Left colon (tissue), 2 donors: ENCODE measurements around the gene SLC25A23. TPM values are rescaled to one million over a fixed set of nuclear protein-coding genes. Genes with fewer than 3 reads are reported as not detected.
"Not testable (repeated sequence)": the region's sequence is repeated elsewhere in the genome, so short reads cannot be mapped to it uniquely, and the experiment has no call there.

Source experiments
- ATAC-seq: fragments of 200-7000 bp; cut with Tn5 transposase; one replicate; pipeline ENCODE4 v1.9.1; 2020; ENCODE audit warnings: mild to moderate bottlenecking, moderate library complexity
- DNase-seq, 2 donors: peaks; one replicate each; pipeline ENCODE4 v3.0.0-alpha.2; 2020
- intact Hi-C, 2 donors: fragments of 100-400 bp; cut with DNase I in 1 of 2; cut with micrococcal nuclease in 1 of 2; formaldehyde crosslinking; loops; one replicate each; pipeline versions ENCODE4 v1.11.2 to v1.14.0; 2022; cut with DNase I, micrococcal nuclease
- total RNA-seq, 2 donors: library from RNA; stranded (reverse); fragmentation: NEBNext Ultra II Directional; extraction: Animal tissue kit (Norgen Biotek cat#: 25700); gene quantifications; one replicate each; pipeline ENCODE4 v1.2.1, GENCODE V29; 2021
- donor health status: DM: no; HTN: no; CAD: no.
- donor health status: DM: yes; HTN: yes; CAD: no.

SLC25A23 gene
- total RNA-seq, 2 donors from 2014 or later, result 126 to 163 TPM

GRCh38 chr19:6414793-6415590 lies 44.6 kb downstream of the SLC25A23 start:
- intact Hi-C loops, result no loop called here
- ATAC-seq (no peak), DNase-seq (no peak)

- DNase-seq, result no peak
- intact Hi-C loops, result no loop called here
- ATAC-seq, result no peak
Observed at GRCh38 chr19:6413721-6414643, 45.6 kb downstream of the SLC25A23 start.

GRCh38 chr19:6413291-6413690 lies 46.3 kb downstream of the SLC25A23 start:
- intact Hi-C loops, result no loop called here
- ATAC-seq (no peak), DNase-seq (no peak)

DNA sequence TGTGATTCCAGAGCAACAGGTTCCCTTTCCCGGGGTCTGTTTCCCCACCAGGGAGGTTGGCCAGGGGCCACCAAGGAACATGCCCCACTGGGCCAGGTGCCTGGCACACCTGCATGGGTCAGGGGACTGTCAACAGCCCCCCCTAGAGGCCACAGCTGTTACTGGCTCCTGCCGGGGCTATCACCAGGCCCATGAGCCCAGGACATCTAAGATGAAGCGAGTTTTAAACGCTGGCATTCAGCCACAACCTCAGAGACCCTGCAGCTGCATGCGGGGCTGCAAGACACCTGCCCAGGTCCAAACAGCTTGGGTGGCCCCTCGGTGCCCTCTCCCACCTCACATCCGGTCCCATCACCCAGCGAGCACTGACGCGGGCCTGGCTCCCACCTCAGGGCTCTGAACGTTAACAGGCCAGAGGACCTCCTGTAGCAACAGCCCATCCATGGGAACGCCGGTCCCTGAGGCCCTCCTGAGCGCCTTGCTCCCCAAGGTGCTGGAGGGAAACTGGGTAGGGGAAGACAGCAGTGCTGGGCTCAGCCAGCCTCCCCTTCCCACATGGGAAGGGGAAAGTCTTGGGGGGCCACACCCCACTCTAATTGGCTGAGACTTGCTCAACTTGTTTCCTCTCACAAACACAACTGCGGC lies 47.0 kb downstream of the SLC25A23 start:
- DNase-seq (peak; percentile 46 to 74), ATAC-seq (peak; percentile 88)
- intact Hi-C loops, result no loop called here

- no peak for DNase-seq
- intact Hi-C loops, result no loop called here
- no peak for ATAC-seq
Observed at GRCh38 chr19:6412061-6412446, 47.5 kb downstream of the SLC25A23 start.

DNA sequence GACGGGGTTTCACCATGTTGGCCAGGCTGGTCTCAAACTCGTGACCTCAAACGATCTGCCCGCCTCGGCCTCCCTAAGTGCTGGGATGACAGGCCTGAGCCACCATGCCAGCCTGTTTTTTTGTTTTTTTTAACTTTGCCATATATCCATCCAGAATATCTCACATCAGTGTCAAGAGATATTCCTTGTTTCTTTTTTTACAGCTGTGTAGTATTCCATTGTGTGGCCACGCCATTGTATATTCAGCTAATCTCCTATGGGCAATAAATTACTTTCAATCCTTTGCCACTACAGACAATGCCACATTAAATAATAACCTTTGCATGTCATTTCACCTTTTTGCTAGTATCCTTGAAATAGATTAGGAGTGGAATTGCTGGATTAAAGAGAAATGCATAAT lies 50.2 kb downstream of the SLC25A23 start:
- DNase-seq (no peak), ATAC-seq (no peak)
- intact Hi-C loops, result no loop called here

DNA sequence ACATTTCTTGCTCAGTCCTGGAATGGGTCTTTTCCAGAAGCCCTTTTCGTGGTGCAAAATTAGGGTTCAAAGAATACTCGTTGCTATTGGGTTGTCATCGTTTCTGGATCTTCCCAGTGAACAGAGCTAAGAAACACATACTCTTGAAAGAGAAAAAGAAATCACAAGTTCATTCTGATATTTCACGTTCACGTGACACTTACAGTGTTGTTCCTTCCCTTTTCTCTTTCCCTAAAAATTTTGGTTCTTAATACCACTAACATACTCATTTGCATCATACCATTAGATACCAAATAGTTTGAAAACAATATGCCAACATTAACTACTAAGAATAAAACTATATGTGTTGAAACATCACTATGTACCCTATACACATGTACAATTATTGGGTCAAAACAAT lies 53.2 kb downstream of the SLC25A23 start:
- intact Hi-C loops, result no loop called here
- DNase-seq (no peak), ATAC-seq (no peak)

DNA sequence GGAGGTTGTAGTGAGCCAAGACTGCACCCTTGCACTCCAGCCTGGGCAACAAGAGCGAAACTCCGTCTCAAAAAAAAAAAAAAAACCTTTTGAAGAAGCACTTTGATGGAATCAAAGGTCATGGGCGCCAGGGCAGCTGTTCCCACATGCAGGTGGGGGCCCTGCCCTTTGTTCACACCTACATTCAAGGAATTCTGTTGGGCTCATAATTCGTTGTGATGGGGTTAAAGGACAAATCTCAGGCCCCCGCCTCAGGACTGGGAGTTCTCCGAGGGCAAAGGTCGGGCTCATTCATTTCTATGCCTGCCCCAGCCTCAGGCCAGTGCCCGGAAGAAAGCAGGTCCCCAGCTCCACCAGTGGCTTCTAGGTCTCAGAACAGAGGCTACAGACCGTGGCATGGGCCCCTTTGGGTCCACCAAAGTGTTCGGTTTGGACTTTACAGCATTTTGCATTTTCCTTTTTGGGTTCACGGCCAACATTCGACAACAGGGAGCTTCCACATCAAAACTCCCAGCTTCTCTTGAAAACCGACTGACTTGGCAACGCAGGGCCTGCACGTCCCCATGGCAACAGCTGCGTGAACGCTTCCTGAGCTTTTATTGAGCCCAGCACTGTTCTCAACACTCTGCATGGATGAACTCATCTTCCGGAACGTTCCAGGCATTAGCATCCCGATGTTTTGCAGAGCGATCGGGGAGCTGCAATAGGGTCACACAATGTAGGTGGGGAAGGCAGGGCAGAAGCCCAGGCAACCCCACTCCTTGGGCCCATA lies 56.6 kb downstream of the SLC25A23 start:
- ATAC-seq, result peak; percentile 92
- intact Hi-C loops, result no loop called here

DNA sequence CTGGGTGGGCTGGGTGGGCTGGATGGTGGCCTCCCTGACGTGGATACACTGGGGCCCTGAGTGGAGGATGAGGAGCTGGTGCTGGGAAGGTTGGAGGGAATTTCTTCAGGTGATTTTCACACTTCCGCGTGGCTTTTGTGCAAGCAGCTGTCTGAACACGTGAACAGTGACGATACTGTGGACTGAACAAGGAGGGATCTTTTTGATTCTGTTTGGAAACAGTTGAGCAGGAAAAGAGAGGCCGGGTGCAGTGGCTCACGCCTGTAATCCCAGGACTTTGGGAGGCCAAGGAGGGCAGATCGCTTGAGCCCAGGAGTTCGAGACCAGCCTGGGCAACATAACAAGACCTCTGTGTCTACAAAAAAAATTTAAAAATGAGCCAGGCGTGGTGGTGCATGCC lies 57.5 kb downstream of the SLC25A23 start:
- peak; percentile 48 for ATAC-seq
- intact Hi-C loops, result no loop called here
- no peak for DNase-seq

More for the DNA sequence above, 56.6 kb downstream of the SLC25A23 start:
- DNase-seq, result peak; percentile 79 to 85

- ATAC-seq, intact Hi-C loops, DNase-seq: not testable (repeated sequence)
Observed at GRCh38 chr19:6400062-6400944, 59.3 kb downstream of the SLC25A23 start.

GRCh38 chr19:6396305-6396704 lies 63.3 kb downstream of the SLC25A23 start:
- DNase-seq (no peak), ATAC-seq (no peak)
- intact Hi-C loops, result no loop called here

GRCh38 chr19:6394831-6395230 lies 64.8 kb downstream of the SLC25A23 start:
- DNase-seq, result no peak
- intact Hi-C loops, result no loop called here
- ATAC-seq, result no peak

GRCh38 chr19:6393983-6394412 lies 65.6 kb downstream of the SLC25A23 start:
- intact Hi-C loops, result no loop called here
- no peak for DNase-seq
- ATAC-seq, result no peak

DNA sequence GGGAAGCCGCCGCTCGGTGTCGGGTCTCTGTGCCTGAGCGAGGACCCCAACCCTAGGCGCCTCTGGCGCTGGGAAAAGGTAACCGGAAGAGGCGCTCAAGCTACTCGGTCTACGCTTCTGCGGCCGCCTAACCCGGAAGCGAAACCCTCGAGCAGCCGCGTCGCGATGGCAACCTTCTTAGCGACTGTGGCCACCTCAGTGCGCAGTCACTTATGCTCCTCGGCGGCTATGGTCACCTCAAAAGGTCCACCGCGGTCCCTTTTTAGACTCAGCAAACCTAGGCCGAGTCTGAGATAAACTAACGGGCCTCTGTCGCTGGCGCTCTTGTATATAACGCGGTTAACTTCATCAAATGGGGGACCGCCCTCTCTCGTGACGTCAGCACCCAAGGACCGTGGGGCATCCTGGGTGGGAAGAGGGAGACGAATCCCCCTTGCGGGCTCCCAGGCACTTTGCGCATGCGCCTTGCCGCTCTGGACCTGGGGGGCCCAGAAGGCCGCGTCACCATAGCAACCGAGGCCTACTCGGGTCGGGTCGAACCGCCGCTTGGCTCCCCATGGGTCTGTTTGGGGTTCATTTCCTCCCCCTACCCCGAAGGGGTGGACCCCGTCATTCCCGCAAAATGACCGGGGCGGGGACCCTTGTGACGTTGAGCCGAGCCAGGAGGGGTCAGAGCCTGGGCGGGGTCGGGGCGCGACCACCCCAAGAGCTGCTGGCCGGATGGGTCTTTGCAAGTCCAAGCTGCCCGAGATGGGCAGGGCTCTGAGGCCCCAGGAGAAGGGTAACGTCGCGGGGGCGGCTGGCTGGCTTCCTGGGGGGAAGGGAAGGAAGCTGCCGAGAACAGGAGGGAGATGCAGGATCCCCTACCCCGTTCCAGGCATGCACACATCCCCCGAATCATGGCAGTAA lies 66.3 kb downstream of the SLC25A23 start, which contains the start of gene GTF2F1:
TSS of gene GTF2F1 (minus strand) at position 91 of the 909 bp plus-strand sequence. CDS start 169 bp downstream, outside the sequence.
- intact Hi-C loops, result no loop called here
- ATAC-seq (peak; percentile 93), DNase-seq (peak; percentile 93 to 95)

DNA sequence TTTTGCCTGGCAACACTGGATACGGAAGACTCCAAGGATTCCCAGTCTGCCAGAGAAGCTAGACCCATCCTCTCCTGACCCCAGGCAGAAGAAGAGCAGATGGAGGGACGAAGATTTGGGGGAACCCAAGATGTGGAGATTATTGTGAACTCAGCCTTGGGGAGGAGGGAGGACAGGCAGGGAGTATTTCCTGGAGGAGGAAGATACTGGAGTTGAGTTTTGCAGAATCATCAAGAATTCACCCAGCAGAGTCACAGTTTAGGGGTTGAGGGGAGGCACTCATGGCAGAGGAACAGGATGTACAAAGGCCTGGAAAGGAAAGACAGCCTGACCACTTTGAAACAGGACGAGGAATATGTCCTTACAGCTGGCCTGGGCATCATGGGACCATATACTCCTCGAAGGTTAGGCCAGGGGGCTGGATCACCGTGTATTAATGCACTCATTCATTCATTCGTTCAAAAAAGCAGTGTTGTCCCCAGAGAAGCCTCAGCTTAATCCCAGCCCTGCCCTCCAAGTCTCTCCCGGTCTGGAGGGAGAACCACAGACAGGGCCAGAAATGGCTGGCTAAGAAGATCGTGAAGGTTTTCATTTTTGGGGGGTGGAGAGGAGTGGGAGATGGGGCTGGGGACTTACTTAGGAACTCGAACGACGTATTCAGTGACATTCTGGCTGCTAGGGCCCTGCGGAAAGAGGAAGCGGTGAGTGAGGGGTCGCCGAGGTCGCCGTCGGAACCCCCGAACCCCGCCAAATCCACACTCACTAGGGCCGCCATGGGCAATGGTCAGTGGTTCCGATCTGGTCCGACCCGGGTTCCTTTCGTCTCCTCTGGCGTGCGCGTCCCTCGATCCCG lies 67.1 kb downstream of the SLC25A23 start:
- intact Hi-C loops, result no loop called here
- ATAC-seq, result no peak
- DNase-seq, result no peak
